Ascending aorta (tissue), 2 donors: ENCODE measurements around the gene ROCK2. TPM values are rescaled to one million over a fixed set of nuclear protein-coding genes. Genes with fewer than 3 reads are reported as not detected.

Experiments used
- DNase-seq, 2 donors: peaks; one replicate each; pipeline ENCODE4 v3.0.0-alpha.2; 2019; ENCODE audit warnings: low spot score in 2 of 2
- H3K27ac ChIP-seq, 2 donors: fragments of 200-600 bp; sonication (generic); one replicate each; pipeline ENCODE4 v1.5.1; 2016 to 2017; ENCODE audit warnings: mild to moderate bottlenecking in 1 of 2
- H3K27me3 ChIP-seq: fragments of 200-600 bp; sonication (generic); one replicate; pipeline ENCODE4 v1.5.1; 2017
- H3K36me3 ChIP-seq, 2 donors: fragments of 200-600 bp; sonication (generic); one replicate each; pipeline ENCODE4 v1.5.1; 2016
- H3K4me1 ChIP-seq, 2 donors: fragments of 200-600 bp; sonication (generic); one replicate each; pipeline ENCODE4 v1.5.1; 2016 to 2017; ENCODE audit warnings: mild to moderate bottlenecking in 1 of 2
- H3K4me3 ChIP-seq, 2 donors: fragments of 200-600 bp; sonication (generic); one replicate each; pipeline ENCODE4 v1.5.1; 2016 to 2017; ENCODE audit warnings: mild to moderate bottlenecking in 1 of 2
- H3K9me3 ChIP-seq, 2 donors: fragments of 200-600 bp; sonication (generic); one replicate each; pipeline ENCODE4 v1.5.1; 2016
- intact Hi-C: fragments of 100-400 bp; cut with DNase I; formaldehyde crosslinking; loops from one replicate; pipeline ENCODE4 v1.15.1; 2023
- total RNA-seq: library from RNA; depleted of rRNA; stranded (reverse); fragments of >200 nt; gene quantifications from one replicate; pipeline ENCODE4 v1.1.0, GENCODE V29; 2016
- TF ChIP-seq, protein P1 (sequence below), 3 experiments: fragments of 200-600 bp in 2 of 3; fragments of 450-650 bp in 1 of 3; sonication (generic) in 2 of 3; IDR thresholded peaks; one replicate each; pipeline ENCODE4 v1.5.1; 2016 to 2019; ENCODE audit warnings: antibody characterized with exemption in 3 of 3, mild to moderate bottlenecking in 1 of 3, moderate library complexity in 1 of 3

The ROCK2 gene
- total RNA-seq, 1 donor from 2014 or later = 33.0 TPM

DNA sequence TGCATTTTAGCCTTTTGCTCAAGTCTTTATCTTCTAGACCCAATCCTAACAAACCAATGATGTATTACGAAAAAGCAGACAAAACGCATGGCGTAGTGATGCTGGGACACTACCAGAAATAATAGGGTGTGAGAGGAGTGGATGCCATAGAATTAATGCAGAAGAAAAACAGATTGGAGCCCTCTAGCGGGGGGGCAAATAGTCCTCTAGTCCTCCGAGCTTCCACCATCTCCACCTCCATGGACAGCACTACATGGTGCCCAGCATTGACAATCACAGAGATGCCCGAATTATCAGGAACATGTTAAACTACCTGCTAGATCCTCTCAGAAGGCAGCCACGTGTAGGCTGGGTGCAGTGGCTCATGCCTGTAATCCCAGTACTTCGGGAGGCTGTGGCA lies 15.4 kb upstream of the ROCK2 start:
- no peaks in the 10 kb centered on the region for H3K9me3 ChIP-seq
- H3K4me1 ChIP-seq = no peaks in the 10 kb centered on the region
- no peak overlapping the region for H3K4me3 ChIP-seq
- TF ChIP-seq, protein P1, sequence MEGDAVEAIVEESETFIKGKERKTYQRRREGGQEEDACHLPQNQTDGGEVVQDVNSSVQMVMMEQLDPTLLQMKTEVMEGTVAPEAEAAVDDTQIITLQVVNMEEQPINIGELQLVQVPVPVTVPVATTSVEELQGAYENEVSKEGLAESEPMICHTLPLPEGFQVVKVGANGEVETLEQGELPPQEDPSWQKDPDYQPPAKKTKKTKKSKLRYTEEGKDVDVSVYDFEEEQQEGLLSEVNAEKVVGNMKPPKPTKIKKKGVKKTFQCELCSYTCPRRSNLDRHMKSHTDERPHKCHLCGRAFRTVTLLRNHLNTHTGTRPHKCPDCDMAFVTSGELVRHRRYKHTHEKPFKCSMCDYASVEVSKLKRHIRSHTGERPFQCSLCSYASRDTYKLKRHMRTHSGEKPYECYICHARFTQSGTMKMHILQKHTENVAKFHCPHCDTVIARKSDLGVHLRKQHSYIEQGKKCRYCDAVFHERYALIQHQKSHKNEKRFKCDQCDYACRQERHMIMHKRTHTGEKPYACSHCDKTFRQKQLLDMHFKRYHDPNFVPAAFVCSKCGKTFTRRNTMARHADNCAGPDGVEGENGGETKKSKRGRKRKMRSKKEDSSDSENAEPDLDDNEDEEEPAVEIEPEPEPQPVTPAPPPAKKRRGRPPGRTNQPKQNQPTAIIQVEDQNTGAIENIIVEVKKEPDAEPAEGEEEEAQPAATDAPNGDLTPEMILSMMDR (IDR thresholded peaks at IDR 0.05) = no peak
- H3K27me3 ChIP-seq = no peaks in the 10 kb centered on the region
- DNase-seq = no peak
- H3K27ac ChIP-seq = no peak overlapping the region
- H3K36me3 ChIP-seq = no peaks in the 10 kb centered on the region
- intact Hi-C loops = no loop called here

DNA sequence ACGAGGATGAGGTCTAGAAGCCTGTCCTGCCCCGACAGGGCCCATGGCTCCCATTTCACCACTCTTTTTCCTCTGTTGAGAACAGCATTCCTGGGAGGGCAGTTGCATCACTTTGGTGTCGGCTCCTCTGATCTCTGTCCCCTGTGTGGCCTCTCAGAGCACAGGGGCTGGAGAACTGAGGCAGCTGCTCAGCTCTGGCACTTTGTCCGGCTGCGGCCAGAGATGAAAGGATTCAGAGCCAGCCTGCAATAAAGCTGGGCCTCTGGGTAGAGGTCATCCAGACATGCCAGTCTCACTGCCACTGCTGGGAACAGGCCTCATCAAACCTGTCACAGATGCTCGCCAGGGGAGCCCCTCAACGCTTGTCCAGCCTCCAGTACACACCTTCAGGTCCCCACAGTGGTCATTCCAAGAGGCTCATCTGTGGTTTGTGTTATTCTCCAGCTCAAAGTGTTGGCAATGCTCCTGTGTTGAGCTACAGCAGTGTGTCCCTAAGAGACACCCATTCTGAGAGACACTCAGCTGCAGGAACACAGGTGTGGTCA lies 13.1 kb upstream of the ROCK2 start:
- H3K27me3 ChIP-seq = no peaks in the 10 kb centered on the region
- no peaks in the 10 kb centered on the region for H3K4me1 ChIP-seq
- no peaks in the 10 kb centered on the region for H3K36me3 ChIP-seq
- H3K27ac ChIP-seq = no peak overlapping the region
- no peak overlapping the region for H3K4me3 ChIP-seq
- no peaks in the 10 kb centered on the region for H3K9me3 ChIP-seq
- no peak for DNase-seq
- intact Hi-C loops = no loop called here
- TF ChIP-seq, protein P1 (IDR thresholded peaks at IDR 0.05) = no peak

DNA sequence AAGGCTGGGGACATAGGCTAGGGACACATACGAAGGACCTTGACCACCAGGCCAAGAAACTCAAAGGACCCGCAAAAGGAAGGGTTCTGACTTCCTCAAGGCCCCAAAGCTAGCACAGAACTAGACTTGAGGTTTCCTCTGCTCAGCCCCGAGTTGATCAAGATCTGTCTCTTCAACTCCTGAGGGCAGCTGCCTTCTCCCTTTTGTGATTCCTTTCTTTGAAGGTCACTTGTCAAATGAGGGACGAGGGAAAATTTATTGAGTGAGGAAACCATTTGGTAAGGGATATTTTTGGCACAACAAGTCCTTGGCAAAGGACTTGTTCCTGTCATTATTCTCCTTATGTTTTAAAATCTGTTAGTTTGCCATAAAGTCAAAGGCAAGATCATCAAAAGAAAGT lies 12.3 kb upstream of the ROCK2 start:
- no peak overlapping the region for H3K4me3 ChIP-seq
- intact Hi-C loops = no loop called here
- no peaks in the 10 kb centered on the region for H3K9me3 ChIP-seq
- no peaks in the 10 kb centered on the region for H3K4me1 ChIP-seq
- DNase-seq = no peak
- H3K36me3 ChIP-seq = no peaks in the 10 kb centered on the region
- H3K27me3 ChIP-seq = no peaks in the 10 kb centered on the region
- H3K27ac ChIP-seq = no peak overlapping the region
- TF ChIP-seq, protein P1 (IDR thresholded peaks at IDR 0.05) = no peak

DNA sequence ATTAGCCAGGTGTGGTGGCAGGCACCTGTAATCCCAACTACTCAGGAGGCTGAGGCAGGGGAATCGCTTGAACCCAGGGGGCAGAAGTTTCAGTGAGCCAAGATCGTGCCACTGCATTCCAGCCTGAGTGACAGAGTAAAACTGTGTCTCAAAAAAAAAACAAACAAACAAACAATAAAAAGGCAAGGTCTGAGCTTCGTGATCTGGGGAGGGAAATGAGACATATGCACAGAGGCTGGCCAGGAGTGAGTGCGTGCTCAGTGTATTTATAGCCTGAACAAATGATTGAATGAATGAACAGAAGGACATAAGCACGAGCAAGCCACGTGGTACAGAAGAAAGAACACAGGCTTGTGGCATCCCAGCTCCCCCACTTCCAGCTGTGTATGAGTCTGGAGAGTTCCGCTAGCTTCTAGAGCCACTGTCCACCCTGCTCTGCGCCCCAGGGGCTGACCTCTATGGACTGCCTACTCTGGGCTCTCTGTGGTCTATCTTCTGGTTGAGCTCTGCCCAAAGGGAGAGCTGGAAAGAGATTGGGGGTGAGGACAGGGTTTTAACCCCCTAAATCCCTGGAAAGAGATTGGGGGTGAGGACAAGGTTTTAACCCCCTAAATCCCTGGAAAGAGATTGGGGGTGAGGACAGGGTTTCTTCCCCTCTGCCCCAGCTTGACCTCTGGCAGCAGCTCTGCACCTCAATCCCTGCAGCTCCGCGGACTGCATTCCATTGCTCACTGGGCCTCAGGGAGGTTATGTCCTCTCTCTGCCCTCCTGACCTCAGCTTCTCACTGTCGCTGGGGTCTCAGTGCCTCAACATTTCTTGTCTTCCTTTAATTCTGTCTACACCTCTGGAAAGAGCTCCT lies 11.0 kb upstream of the ROCK2 start:
- H3K27ac ChIP-seq = no peak overlapping the region
- no peaks in the 10 kb centered on the region for H3K9me3 ChIP-seq
- H3K4me1 ChIP-seq = no peaks in the 10 kb centered on the region
- intact Hi-C loops = no loop called here
- H3K27me3 ChIP-seq = no peaks in the 10 kb centered on the region
- no peak overlapping the region for H3K4me3 ChIP-seq
- H3K36me3 ChIP-seq = no peaks in the 10 kb centered on the region
- TF ChIP-seq, protein P1 (IDR thresholded peaks at IDR 0.05) = no peak
- no peak for DNase-seq

DNA sequence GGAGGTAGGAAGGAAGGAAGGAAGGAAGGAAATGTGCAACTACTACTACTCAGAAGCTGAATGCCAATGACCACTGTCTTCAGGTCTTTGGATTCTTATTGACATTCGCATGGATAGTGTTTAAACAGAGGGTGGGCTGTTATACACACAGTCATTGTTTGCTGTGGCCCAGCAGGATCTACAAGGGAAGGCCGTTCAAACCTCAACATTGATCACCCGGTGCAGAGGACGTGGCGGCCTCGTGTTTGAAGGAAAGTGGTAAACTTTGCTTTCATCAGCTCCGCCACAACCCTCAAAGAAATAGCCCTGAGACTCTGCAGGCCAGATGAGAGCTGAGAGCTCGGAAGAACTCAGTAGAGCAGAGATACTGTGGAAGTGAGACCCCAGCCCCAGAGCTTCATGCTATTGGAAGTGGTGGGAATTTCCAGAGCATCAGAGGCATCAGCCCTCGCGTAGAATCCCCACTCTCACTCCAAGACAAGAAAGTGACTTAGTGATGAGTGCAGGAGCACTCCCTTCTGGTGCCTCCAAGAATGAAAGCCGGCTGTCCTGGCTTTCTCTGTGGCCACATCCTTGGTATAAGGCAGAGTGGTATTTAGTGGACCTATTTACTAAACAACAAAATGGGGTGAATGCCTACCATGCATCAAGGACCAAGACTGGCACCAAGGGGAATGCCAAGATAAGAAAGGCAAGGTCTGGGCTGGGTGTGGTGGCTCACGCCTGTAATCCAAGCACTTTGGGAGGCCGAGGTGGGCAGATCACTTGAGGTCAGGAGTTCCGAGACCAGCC lies 10.1 kb upstream of the ROCK2 start:
- no peaks in the 10 kb centered on the region for H3K9me3 ChIP-seq
- H3K4me3 ChIP-seq = no peak overlapping the region
- no peaks in the 10 kb centered on the region for H3K36me3 ChIP-seq
- intact Hi-C loops = no loop called here
- no peak for DNase-seq
- TF ChIP-seq, protein P1 (IDR thresholded peaks at IDR 0.05) = no peak
- no peaks in the 10 kb centered on the region for H3K27me3 ChIP-seq
- no peak overlapping the region for H3K27ac ChIP-seq
- no peaks in the 10 kb centered on the region for H3K4me1 ChIP-seq
